ENCODE data around the gene TAF9. TPM values are rescaled to one million over a fixed set of nuclear protein-coding genes. Genes with fewer than 3 reads are reported as not detected.
"Not testable (repeated sequence)": the region's sequence is repeated elsewhere in the genome, so short reads cannot be mapped to it uniquely, and the experiment has no call there.

TAF9 gene, protein sequence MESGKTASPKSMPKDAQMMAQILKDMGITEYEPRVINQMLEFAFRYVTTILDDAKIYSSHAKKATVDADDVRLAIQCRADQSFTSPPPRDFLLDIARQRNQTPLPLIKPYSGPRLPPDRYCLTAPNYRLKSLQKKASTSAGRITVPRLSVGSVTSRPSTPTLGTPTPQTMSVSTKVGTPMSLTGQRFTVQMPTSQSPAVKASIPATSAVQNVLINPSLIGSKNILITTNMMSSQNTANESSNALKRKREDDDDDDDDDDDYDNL
- 63.3 and 78.7 TPM in 2 replicates for total RNA-seq

DNA sequence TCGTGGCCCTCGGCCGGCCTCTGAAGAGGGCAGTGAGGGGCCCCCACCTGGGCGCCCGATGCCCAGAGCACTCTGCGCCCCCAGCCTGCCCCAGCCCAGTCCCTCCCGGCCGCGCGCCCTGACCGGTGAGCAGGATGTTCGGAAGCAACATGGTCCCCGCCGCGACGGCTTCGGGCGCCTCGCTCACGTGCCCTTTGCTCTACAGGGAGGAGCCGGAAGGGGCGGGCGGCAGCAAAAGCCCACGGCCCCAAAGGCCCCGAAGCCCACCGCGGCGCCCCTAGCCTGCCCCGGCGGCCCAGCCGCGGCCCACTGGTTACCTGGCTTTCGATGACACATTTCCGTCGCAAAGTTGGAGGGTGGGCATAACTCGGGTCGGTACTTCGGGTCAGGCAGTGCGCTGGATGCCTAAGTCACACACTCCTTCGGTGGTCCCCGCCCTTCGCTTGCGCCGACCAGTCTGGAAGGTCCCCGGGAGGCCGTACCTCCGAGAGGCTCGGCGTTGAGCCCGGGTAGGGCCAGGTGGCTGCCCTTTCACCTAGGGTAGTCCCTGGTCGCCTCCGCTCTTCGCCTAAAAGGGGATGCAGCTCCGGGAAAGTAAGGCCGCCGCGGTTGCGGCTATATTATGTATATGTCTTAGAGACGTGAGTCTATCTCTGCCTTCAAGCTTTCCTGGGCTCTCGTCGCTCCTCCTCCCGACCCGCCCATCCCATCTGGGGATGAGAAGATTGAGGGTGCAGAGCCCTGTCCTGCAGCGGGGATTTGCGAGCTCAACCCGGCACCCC lies at the start of gene TAF9, which contains the start of the genes AK6 and RAD17:
TSS of gene TAF9 (minus strand) at position 181 of the 782 bp plus-strand sequence. CDS start 3,783 bp downstream, outside the sequence.
TSS of gene AK6 (minus strand) at position 181 of the 782 bp plus-strand sequence. CDS start at position 151, 30 bp downstream.
TSS of gene RAD17 (plus strand) at position 479 of the 782 bp plus-strand sequence. CDS start 2,391 bp downstream, outside the sequence.
- DNase-seq (ENCODE audit: low read depth in 2 of 2): peak; percentile 78 to 91

DNA sequence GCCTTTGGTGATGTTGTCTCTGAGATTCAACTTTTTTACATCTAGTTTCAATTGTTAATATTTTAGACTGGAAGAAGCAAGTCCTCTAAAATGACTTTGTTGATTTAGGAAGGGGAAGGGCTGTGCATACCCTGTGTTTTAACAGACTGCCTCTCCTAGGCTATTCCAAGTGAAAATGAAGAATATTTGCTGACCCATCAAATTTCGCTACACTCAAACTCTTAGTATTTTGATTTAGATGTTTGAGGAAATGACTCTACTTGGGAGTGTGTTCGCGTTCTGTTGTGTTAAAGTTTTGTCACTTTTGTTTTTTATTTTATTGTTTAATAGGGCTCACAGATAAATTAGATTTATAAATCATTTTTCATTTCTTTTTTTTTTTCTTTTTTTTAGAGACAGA lies 49.2 kb upstream of the TAF9 start:
- DNase-seq (ENCODE audit: low read depth in 2 of 2): no peak

DNA sequence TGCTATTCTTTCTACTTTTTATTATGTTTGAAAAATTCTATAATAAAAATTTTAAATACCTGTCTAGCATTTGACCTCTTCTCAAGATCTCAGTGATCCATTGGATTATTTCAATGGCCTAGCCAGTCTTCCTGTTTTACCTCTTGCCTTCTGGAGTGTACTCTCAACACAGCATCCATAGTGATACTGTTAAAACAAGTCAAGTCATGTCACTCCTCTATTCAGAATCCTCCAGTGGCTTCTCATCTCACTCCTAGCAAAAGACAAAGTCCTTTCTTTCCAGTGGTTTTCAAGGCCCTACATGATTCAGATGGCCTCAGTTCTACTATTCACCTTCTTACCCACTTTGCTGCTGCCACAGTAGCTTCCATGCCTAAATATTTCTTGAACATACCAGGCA lies 47.4 kb upstream of the TAF9 start:
- no peak for DNase-seq (ENCODE audit: low read depth in 2 of 2)

DNA sequence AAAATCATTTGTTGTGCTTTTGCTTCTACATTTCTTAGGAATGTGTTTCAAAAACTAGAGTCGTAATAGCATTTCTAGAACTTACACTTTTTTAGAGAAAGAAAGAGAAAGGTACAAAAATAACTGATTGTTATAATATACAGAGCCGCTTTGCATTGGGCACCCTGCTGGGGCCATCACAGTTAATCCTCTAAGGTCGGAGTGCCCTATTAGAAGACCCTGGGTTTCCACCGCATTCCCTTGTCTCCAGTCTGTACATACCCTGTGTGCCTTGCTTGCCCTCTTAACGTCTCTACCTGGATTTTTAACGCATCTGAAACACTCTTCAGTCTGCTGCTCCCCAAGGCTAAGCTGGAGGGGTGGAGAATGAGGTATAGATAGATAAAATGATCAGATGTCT lies 46.9 kb upstream of the TAF9 start:
- no peak for DNase-seq (ENCODE audit: low read depth in 2 of 2)

DNA sequence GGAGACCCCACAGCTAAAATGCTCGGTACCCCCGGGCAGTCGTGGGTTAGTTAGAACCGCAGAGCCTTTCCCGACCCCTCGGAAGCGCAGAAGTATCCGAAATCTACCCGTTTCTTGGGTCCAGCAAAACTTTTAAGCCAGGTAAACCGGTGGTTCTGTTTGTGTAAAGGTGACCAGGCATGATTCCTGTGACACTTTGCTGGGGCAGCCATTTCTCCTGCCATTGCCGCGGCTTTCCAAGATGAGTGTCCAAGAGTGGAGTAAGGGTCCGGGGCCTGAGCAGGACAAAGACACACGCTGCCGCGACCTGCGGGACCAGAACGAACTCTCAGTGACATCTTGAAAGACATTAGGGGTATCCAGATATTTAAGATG lies 46.3 kb upstream of the TAF9 start:
- no peak for DNase-seq (ENCODE audit: low read depth in 2 of 2)

DNA sequence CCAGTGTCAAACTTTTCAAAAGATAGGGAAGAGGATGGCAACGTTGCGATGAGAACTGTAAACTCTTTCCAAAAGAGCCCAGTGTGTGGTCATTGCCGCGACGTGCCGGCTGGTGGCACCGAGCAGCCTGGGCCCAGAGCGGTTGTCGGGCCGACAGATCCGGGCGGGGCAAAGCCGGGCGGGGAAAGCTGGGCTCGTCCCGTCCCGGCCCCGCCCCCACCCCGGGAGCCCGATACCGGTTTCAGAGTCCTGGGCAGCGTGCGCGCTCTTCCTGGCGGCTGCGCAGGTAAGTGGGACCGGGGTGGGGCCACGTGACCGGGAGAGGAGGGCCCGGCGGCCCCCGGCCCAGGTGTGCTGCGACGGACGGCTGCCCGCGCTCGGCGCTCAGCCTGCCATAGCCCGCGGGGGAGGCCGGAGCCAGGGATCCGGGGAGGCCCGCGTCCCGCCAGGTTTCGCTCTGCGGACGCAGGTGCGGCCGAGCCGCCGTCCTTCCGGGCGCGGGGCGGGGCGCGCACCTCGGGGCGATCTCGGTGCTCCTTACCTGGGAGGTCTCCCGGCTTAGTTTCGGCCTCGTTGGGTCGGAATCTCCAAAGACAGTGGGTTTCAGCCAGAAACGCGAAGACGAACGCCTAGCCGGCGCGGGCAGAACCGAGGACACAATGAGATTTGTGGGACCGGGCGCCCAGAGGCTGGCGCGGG lies 45.7 kb upstream of the TAF9 start, which contains the start of gene MARVELD2:
TSS of gene MARVELD2 (plus strand) at position 232 of the 699 bp plus-strand sequence. CDS start 4,270 bp downstream, outside the sequence.
- peak; percentile 29 to 72 for DNase-seq (ENCODE audit: low read depth in 2 of 2)

DNA sequence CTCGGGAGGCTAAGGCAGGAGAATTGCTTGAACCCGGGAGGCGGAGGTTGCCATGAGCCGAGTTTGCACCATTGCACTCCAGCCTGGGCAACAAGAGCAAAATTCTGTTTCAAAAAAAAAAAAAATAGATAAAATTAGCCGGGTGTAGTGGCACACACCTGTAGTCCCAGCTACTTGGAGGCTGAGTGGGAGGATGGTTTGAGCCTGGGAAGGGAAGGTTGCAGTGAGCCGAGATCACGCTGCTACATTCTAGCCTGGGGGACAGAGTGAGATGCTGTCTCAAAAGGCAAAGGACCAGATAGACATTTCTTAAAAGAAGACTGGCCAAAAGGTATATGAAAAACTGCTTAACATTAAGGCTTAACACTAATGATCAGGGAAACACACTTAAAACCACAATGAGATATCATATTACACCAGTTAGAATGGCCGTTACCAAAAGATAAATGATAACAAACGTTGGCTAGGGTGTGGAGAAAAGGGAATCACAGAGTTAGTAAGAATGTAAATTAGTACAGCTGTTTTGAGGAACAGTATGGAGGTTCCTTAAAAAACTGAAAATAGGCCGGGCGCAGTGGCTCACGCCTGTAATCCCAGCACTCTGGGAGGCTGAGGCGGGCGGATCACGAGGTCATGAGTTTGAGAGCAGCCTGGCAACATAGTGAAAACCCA lies 35.5 kb upstream of the TAF9 start:
- DNase-seq (ENCODE audit: low read depth in 2 of 2): no peak

DNA sequence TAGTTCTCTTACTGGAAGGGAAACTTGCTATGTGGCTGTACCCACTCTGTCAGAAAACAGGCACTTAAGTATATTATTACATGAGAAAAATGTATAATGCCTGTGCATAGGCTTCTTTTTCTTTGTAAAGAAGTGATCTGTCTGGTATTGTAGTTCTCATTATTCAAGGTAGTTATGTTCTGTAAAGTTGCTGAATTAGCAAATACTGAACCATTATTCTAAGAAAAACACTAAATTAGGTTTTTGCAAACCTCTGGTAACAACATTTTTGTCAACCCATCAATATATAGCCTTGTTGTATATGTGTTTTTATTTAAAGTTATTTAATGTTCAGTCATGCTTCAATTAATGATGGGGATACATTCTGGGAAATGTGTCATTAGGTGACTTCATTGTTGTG lies 9.1 kb upstream of the TAF9 start:
- no peak for DNase-seq (ENCODE audit: low read depth in 2 of 2)

DNA sequence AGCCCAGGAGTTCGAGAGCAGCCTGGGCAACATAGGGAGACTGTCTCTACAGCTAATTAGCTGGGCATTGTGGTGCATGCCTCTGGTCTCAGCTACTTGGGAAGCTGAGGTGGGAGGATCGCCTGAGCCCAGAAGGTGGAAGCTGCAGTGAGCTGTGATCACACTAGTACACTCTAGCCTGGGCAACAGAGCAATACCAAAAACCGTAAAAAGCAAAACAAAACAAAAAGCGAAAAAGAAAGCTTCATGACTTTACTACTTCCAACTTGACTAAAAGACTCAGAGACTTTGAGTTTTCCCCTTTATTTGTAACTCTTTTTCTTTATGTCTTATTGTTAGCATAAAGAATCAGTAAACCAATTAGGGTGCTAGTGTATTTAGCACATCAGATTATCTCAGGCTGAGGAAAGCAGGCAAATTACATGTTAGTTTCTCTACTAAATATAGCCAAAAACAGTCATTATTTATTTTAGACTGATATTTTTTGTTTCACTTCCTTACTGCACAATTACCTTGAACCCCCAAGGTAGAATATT lies 5.7 kb upstream of the TAF9 start:
- no peak for DNase-seq (ENCODE audit: low read depth in 2 of 2)

DNA sequence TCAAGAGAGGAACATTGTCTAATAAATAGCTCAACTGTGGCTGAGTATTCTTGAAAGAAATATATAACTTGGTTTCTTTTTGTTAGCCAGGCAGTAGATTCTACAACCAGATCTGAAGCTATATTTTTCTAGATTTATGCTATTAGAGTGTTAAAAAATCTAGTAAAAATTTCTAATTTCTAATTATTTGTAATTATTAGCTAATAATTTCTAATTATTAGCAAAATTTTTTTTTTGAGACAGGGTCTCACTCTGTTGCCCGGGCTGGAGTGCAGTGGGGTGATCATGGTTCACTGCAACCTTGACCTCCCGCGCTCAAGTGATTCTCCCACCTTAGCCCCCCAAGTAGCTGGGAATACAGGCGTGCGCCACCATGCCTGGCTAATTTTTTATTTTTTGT lies 3.1 kb upstream of the TAF9 start:
- no peak for DNase-seq (ENCODE audit: low read depth in 2 of 2)

DNA sequence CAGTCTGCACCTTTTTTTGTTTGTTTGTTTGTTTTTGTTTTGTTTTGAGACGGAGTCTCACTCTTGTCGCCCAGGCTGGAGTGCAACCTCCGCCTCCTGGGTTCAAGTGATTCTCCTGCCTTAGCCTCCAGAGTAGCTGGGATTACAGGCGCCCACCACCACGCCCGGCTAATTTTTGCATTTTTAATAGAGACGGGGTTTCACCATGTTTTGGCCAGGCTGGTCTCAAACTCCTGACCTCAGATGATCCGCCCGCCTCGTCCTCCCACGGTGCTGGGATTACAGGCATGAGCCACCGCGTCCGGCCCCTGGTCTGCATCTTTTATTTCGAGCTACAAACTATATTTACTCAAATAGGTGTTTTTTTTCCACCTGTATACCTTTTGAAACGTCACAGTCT lies 1.0 kb upstream of the TAF9 start:
- not testable (repeated sequence) for DNase-seq (ENCODE audit: low read depth in 2 of 2)

DNA sequence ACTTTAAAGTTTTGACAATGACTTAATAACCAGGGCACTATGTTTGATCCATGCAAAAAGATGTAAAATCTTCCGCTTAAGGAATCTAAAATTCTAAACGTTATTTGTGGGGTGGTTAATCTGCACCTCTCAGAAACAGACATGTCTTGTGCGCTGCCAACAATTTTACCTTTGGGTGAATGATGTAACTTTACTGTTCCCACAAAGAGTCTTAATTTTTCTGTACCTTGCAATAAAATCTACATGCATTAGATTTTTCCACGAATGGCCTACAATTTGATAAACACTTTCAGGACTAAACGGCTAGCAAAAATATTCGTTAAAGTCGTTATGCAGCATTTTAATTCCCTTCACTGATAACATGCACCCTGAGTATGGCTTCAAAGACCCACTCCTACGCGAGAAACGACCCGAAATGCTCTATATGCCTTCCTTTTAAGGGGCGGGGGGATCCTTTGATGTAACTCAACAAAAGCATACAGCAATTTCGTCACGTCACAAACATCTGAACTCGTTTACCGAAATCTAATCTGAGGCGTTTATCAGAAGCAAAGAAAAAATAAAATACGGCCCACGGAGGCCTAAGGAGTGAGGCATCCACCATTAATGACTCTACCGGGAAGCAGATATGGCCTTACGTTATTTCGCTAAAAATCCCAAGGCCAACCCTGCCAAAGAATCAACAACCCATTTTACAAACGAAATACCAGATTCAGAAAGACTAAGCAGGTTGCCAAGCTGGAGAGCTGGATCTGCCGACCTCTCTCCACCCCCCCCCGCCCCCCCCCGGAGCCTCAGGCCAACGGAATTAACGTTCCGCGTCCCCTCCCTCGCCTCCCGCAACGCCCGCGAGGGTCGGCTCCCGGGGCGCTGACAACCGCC lies 621 bp downstream of the TAF9 start:
- peak; percentile 9 to 44 for DNase-seq (ENCODE audit: low read depth in 2 of 2)

DNA sequence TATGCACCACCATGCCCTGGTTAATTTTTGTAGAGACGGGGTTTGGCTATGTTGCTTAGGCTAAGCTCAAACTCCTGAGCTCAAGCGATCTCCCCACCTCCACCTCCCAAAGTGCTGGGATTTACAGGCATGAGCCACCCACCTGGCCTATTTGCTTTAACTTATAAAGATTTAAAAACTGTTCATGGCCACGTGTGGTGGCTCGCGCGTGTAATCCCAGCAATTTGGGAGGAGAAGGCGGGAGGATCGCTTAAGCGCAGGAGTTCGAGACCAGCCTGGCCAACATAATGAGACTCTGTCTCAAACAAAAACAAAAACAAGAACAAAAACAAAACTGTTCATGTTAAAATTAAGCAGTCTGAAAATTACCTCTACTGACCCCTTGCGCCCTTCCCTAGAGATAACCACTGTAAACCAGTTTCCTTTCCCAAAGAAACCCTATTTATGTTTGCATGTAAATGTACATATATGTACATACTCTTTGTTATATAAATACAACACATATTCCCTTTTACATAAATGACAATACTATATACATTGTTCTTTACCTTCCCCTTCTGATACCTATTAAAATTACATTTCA lies 1.5 kb downstream of the TAF9 start:
- no peak for DNase-seq (ENCODE audit: low read depth in 2 of 2)

DNA sequence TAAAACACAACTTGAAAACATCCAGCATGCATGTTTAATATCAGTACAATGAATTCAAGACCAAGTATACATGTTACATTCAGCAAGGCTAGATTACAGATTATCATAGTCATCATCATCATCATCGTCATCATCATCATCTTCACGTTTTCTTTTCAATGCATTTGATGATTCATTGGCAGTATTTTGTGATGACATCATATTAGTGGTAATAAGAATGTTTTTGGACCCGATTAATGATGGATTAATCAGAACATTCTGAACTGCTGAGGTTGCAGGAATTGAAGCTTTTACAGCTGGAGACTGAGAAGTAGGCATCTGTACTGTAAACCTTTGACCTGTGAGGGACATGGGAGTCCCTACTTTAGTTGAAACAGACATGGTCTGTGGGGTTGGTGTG lies 4.5 kb downstream of the TAF9 start:
- DNase-seq (ENCODE audit: low read depth in 2 of 2): no peak

DNA sequence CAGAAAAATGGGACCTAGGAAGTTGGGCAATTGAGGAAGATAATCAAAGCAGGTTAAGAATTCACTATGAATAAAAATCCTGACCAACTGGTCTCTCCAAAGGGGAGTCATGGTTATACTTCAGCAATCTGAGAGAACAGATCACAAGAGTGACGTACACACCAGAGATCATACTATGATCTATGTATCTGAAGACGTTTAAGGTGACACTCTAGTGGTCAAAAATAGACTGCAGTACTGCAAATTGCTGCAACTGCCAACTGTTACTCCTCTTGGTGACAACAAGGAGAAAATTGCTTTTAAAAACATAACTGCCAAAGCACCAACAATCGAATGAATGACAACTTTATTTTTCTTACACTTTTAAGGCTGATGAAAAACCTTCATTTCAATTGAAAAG lies 4.9 kb downstream of the TAF9 start:
- DNase-seq (ENCODE audit: low read depth in 2 of 2): peak in 1 of 2 donors; percentile 18

DNA sequence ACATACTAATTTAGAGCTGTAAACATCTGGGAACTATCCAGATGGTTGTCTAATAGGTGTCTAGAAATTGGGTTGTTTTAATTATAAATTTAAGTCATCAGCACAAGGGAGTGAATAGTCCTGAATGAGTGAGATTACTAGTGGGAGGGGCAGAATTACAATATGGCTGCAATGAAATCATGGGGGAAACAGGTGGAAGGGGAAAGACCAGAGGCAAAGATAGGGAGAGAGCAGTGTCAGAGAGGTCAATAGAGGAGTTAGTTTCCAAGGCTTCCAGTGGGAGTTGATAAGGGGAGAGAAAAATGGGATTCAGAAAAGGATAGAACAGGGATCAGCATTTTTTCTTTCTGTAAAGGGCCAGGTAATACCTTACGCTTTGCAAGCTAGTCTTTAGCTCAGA lies 8.9 kb downstream of the TAF9 start:
- no peak for DNase-seq (ENCODE audit: low read depth in 2 of 2)

DNA sequence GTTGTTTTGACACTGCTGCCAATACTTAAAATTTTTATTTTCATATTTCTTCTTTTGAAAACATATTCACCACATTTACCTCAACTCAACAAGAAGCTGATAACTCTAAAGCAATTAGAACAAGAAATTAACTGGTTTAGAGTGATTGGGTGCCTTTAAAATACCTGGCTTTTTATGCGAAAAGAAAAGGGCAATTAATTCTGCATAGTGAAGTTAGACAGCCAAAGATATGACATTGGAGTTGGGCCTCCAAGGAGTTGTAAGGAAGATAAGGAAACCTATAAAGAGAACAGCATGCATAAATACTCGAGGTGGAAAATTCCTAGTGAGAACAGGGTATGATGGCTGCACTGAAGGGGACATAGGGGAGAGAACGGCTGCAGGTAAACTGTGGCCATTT lies 9.6 kb downstream of the TAF9 start:
- no peak for DNase-seq (ENCODE audit: low read depth in 2 of 2)

DNA sequence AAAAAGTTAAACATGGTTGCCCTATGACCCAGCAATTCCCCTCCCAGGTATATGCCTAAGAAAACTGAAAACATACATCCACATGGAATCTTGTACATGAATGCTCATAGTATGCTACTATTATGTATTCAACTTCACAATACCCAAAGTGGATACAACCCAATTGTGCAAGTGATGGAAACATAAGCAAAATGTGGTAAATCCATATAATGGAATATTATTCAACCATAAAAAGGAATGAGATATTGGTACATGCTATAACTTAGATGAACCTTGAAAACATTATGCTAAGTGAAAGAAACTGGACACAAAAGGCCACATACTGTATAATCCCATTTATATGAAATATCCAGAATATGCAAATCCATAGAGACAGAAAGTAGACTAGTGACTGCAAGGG lies 18.7 kb downstream of the TAF9 start:
- no peak for DNase-seq (ENCODE audit: low read depth in 2 of 2)

DNA sequence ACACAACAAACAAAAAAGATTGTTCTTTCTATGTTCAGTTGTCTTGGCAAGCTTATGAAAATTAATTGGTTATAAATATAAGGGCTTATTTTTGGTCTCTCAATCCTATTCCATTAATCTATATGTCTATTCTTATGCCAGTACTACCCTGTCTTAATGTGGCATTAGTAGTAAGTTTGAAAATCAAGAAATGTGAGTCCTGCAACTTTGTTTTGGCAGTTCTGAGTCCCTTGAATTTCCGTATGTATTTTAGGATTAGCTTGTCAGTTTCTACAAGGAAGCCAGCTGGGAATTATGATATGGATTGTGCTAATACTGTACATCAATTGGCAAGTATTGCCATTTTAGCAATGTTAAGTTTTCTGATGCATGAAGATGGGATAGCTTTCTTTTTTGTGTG lies 26.2 kb downstream of the TAF9 start:
- no peak for DNase-seq (ENCODE audit: low read depth in 2 of 2)
